Thyroid gland (tissue), 4 donors: ENCODE data around the gene CCDC38.

ENCODE experiments used
- CTCF ChIP-seq, 6 experiments: fragments of 200-600 bp in 3 of 6; fragments of 450-650 bp in 3 of 6; sonication (generic) in 3 of 6; IDR thresholded peaks; one replicate each; pipeline ENCODE4 v1.5.1; 2016 to 2019; ENCODE audit warnings: antibody characterized with exemption in 6 of 6, mild to moderate bottlenecking in 2 of 6, inconsistent platforms in 1 of 6, moderate library complexity in 1 of 6
- POLR2A ChIP-seq, 2 donors: fragments of 450-650 bp; IDR thresholded peaks; one replicate each; pipeline ENCODE4 v1.6.1; 2017; ENCODE audit warnings: antibody characterized with exemption in 2 of 2, mild to moderate bottlenecking in 2 of 2, moderate library complexity in 1 of 2

- no peak for TF ChIP-seq POLR2A (IDR thresholded peaks at IDR 0.05)
- TF ChIP-seq CTCF (IDR thresholded peaks at IDR 0.05): no peak
Measured at GRCh38 chr12:95887311-95887710, 55.1 kb downstream of the CCDC38 start.
